ENCODE results near the gene FOXJ1. TPM values are rescaled to one million over a fixed set of nuclear protein-coding genes. Genes with fewer than 3 reads are reported as not detected.

The FOXJ1 gene
- total RNA-seq, 1 experiment from 2014 or later, result 0.28 TPM

DNA sequence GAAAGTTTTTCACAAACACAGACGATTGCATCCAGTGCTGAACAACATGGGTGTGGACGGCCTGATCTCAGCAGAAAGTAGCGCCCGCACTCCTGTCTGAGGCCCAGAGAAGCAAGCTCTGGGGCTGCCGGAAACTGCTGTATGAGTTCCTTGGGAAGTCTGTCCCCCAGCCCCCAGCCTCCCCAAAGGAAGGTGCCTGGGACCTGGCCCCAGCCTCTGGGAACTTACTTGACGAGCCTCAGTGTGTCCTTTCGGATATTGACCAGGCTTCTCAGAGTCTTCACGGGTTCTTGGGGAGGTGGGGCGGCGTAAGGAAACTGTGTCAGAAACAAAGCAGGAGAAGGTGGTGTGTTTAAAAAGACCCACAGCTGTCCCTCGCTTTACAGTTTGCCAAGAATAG, 32.4 kb upstream of the FOXJ1 start:
- Histone ChIP-seq H3K27ac (ENCODE audit: low read length) (no peak overlapping the region), H3K36me3 (ENCODE audit: control insufficient read depth, insufficient read depth, low read length) (no peaks in the 10 kb centered on the region), H3K4me3 (ENCODE audit: low read depth in 2 of 2, low read length in 2 of 2) (no peak overlapping the region), H3K4me1 (ENCODE audit: control insufficient read depth, insufficient read depth, low read length) (no peaks in the 10 kb centered on the region; the same call in 1 of the 2 replicates), H3K27me3 (ENCODE audit: control insufficient read depth, insufficient read depth, low read length) (no peaks in the 10 kb centered on the region), H3K9me3 (ENCODE audit: control insufficient read depth, insufficient read depth, low read depth, low read length) (no peaks in the 10 kb centered on the region)
- POLR2A ChIA-PET, result interaction anchor here (0.6 to 0.7 kb wide), 2 partner anchors 91 to 144 kb away, joined by 5 to 8 read pairs; no protein-coding TSS in a partner anchor
- BruUV-seq (replicated peaks), result no TSS peak
- in situ Hi-C loops (cut with HindIII; ENCODE audit: low pct_unique_long_range_greater_than_20kb, low sequenced_read_pairs) (no loop called here), intact Hi-C loops (cut with micrococcal nuclease; ENCODE audit: unreplicated experiment) (no loop called here)
- TF ChIP-seq POLR2AphosphoS5 (IDR thresholded peaks at IDR 0.05; ENCODE audit: low read depth, low read length) (no peak), SIN3A (IDR thresholded peaks at IDR 0.05; ENCODE audit: borderline replicate concordance, insufficient read depth, low read depth, low read length) (no peak), TCF7L2 (IDR thresholded peaks at IDR 0.05; ENCODE audit: low read depth, low read length) (no peak)
- TF ChIP-seq, protein P1, sequence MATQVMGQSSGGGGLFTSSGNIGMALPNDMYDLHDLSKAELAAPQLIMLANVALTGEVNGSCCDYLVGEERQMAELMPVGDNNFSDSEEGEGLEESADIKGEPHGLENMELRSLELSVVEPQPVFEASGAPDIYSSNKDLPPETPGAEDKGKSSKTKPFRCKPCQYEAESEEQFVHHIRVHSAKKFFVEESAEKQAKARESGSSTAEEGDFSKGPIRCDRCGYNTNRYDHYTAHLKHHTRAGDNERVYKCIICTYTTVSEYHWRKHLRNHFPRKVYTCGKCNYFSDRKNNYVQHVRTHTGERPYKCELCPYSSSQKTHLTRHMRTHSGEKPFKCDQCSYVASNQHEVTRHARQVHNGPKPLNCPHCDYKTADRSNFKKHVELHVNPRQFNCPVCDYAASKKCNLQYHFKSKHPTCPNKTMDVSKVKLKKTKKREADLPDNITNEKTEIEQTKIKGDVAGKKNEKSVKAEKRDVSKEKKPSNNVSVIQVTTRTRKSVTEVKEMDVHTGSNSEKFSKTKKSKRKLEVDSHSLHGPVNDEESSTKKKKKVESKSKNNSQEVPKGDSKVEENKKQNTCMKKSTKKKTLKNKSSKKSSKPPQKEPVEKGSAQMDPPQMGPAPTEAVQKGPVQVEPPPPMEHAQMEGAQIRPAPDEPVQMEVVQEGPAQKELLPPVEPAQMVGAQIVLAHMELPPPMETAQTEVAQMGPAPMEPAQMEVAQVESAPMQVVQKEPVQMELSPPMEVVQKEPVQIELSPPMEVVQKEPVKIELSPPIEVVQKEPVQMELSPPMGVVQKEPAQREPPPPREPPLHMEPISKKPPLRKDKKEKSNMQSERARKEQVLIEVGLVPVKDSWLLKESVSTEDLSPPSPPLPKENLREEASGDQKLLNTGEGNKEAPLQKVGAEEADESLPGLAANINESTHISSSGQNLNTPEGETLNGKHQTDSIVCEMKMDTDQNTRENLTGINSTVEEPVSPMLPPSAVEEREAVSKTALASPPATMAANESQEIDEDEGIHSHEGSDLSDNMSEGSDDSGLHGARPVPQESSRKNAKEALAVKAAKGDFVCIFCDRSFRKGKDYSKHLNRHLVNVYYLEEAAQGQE (IDR thresholded peaks at IDR 0.05; ENCODE audit: insufficient read depth in 1 of 2, low read depth in 2 of 2, low read length in 1 of 2), result no peak
- TF ChIP-seq, protein P2, sequence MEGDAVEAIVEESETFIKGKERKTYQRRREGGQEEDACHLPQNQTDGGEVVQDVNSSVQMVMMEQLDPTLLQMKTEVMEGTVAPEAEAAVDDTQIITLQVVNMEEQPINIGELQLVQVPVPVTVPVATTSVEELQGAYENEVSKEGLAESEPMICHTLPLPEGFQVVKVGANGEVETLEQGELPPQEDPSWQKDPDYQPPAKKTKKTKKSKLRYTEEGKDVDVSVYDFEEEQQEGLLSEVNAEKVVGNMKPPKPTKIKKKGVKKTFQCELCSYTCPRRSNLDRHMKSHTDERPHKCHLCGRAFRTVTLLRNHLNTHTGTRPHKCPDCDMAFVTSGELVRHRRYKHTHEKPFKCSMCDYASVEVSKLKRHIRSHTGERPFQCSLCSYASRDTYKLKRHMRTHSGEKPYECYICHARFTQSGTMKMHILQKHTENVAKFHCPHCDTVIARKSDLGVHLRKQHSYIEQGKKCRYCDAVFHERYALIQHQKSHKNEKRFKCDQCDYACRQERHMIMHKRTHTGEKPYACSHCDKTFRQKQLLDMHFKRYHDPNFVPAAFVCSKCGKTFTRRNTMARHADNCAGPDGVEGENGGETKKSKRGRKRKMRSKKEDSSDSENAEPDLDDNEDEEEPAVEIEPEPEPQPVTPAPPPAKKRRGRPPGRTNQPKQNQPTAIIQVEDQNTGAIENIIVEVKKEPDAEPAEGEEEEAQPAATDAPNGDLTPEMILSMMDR (IDR thresholded peaks at IDR 0.05), result no peak
- CTCF ChIA-PET, result interaction anchor here (0.8 to 2.9 kb wide), 2 partner anchors 8 to 51 kb away, joined by 4 to 11 read pairs; no protein-coding TSS in a partner anchor
- ATAC-seq, result no peak
- DNase-seq (ENCODE audit: low read depth, low spot score), result no peak

DNA sequence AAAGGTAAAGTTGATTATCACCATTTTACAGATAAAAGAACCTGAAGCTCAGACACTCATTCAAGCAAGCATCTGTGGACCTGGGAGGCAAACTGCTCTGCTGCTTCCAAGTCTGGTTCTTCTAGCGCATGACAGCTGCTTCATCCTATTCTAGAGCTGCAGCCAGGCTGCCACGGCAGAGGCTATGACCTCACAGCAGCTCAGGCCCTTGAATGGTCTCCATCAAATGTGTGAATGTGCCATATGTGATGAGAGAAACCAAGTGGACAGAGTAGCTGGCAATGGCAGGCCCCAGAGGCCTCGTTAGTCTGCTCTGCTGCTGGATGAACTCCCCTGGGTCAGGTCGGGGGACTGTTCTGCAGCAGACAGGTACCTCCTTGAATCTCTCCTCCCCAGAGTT, 30.7 kb upstream of the FOXJ1 start:
- CTCF ChIA-PET, result interaction anchor here (2.9 kb wide), 1 partner anchor 10 kb away, joined by 11 read pairs; no protein-coding TSS in a partner anchor
- no peaks in the 10 kb centered on the region; the same call in 1 of the 2 replicates for H3K4me1 ChIP-seq (ENCODE audit: control insufficient read depth, insufficient read depth, low read length)
- intact Hi-C loops (cut with micrococcal nuclease; ENCODE audit: unreplicated experiment), result no loop called here
- H3K27me3 ChIP-seq (ENCODE audit: control insufficient read depth, insufficient read depth, low read length), result no peaks in the 10 kb centered on the region; the same call in 1 of the 2 replicates
- POLR2A ChIA-PET, result no interaction called here
- no peak overlapping the region for H3K4me3 ChIP-seq (ENCODE audit: low read depth in 2 of 2, low read length in 2 of 2)
- BruUV-seq (replicated peaks), result no TSS peak
- in situ Hi-C loops (cut with HindIII; ENCODE audit: low pct_unique_long_range_greater_than_20kb, low sequenced_read_pairs), result no loop called here
- DNase-seq (ENCODE audit: low read depth, low spot score) (no peak), ATAC-seq (no peak)
- no peak overlapping the region for H3K27ac ChIP-seq (ENCODE audit: low read length)
- TF ChIP-seq TCF7L2 (IDR thresholded peaks at IDR 0.05; ENCODE audit: low read depth, low read length) (no peak), SIN3A (IDR thresholded peaks at IDR 0.05; ENCODE audit: borderline replicate concordance, insufficient read depth, low read depth, low read length) (no peak), POLR2AphosphoS5 (IDR thresholded peaks at IDR 0.05; ENCODE audit: low read depth, low read length) (no peak)
- TF ChIP-seq, protein P2 (IDR thresholded peaks at IDR 0.05), result no peak
- TF ChIP-seq, protein P1 (IDR thresholded peaks at IDR 0.05; ENCODE audit: insufficient read depth in 1 of 2, low read depth in 2 of 2, low read length in 1 of 2), result no peak
- no peaks in the 10 kb centered on the region for H3K36me3 ChIP-seq (ENCODE audit: control insufficient read depth, insufficient read depth, low read length)
- no peaks in the 10 kb centered on the region for H3K9me3 ChIP-seq (ENCODE audit: control insufficient read depth, insufficient read depth, low read depth, low read length)

All from Panc1 (cell line).